ENCODE data around the gene ENPEP.
"Not testable (repeated sequence)": the region's sequence is repeated elsewhere in the genome, so short reads cannot be mapped to it uniquely, and the experiment has no call there.

The ENPEP gene

DNA sequence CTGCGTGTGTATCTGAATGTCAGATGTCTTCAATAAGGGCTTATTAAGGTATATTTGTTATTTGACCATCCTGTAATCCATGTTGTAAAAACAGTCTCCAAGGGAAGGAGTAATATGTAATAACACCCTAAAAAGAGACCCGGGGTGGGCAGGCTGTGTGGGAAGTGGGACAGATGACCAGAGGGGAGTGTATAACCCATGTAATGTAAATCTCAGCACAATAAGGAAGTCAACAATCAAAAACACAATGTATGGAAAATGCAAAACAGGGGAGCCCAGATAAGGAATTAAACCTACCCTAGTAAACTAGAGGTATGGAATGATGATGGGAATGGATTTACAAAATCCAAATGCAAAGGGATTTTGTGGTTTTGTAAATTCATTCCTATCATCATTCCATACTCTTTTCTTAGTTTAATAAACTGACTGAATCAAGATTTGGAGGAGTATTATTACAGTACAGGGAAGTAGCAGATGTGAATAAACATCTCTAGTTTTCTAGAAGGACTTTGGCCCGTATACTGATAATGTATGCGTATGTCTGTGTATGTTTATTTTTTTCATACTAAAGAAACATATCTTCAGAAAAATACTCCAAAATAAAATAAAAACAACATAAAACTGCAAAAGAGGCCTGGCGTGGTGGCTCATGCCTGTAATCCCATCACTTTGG lies 15.7 kb upstream of the ENPEP start:
- H3K9ac ChIP-seq (ENCODE audit: low read depth, low read length): no peak overlapping the region
- H3K4me1 ChIP-seq (ENCODE audit: control insufficient read depth, insufficient read depth, low read length): no peaks in the 10 kb centered on the region
- no peak overlapping the region for H3K27ac ChIP-seq (ENCODE audit: low read depth, low read length)
- H3K4me3 ChIP-seq (ENCODE audit: low read depth, low read length): no peak overlapping the region
- no peaks in the 10 kb centered on the region for H3K27me3 ChIP-seq (ENCODE audit: control insufficient read depth, insufficient read depth, low read length)
- H3K9me3 ChIP-seq (ENCODE audit: control insufficient read depth, insufficient read depth, low read length): no peaks in the 10 kb centered on the region
- H3K36me3 ChIP-seq (ENCODE audit: control insufficient read depth, insufficient read depth, low read length): no peaks in the 10 kb centered on the region

DNA sequence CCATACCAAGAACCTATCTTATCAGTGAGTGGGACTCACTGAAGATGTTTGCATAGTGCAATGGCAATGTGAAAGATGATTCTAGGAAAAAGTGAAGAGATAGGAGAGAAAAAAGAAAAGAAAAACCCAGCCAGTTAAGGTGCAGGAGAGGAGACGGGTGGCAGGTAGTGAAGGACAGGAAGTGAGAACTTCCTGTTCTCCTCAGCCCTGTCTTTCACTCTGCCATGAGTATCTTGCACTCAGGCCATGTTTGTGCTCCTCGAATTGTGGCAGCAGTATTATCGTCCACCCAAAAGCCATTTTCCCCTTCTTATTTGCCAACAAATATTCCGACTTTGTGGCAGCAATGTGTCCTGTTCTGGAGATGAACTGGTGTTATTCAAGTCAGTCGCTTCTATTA lies 8.6 kb upstream of the ENPEP start:
- H3K4me3 ChIP-seq (ENCODE audit: low read depth, low read length): no peak overlapping the region
- H3K36me3 ChIP-seq (ENCODE audit: control insufficient read depth, insufficient read depth, low read length): no peaks in the 10 kb centered on the region
- H3K4me1 ChIP-seq (ENCODE audit: control insufficient read depth, insufficient read depth, low read length): peaks cover 1% of the 10 kb centered on the region
- H3K9me3 ChIP-seq (ENCODE audit: control insufficient read depth, insufficient read depth, low read length): peaks cover 5% of the 10 kb centered on the region
- H3K27ac ChIP-seq (ENCODE audit: low read depth, low read length): no peak overlapping the region
- H3K27me3 ChIP-seq (ENCODE audit: control insufficient read depth, insufficient read depth, low read length): no peaks in the 10 kb centered on the region
- no peak overlapping the region for H3K9ac ChIP-seq (ENCODE audit: low read depth, low read length)

DNA sequence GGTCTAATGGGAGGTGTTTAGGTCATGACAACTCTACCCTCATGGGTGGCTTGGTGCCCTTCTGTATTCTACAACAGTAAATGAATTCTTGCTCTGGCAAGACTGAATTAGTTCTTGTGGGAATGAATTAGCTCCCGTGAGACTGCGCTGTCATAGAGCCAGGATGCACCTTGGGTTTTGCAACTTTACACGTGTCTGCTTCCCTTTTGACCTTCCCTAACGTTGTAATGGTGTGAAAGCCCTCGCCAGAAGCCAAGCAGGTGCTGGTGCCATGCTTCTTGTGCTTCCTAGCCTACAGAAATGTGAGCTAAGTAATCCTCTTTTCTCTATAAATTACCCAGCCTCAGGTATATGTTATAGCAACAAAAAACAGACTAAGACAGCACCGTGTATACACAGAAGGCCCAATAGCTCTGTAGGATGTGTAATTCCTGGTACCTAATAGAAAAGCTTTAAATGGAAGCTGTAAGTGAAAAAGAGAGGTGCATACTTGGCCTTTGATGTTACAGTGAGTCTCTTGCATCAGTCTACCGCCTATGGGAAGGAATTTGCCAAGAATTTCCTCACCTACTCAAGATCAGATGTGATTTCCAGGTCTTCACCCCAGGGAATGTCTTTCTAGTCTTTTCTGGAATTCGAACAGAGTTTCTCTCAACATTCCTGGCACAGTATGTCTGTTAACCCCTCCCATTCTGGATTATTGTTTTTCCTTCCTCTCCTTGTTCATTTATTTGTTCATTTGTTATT lies 3.2 kb upstream of the ENPEP start:
- no peak overlapping the region for H3K4me3 ChIP-seq (ENCODE audit: low read depth, low read length)
- peaks cover 5% of the 10 kb centered on the region for H3K9me3 ChIP-seq (ENCODE audit: control insufficient read depth, insufficient read depth, low read length)
- H3K36me3 ChIP-seq (ENCODE audit: control insufficient read depth, insufficient read depth, low read length): no peaks in the 10 kb centered on the region
- H3K27me3 ChIP-seq (ENCODE audit: control insufficient read depth, insufficient read depth, low read length): no peaks in the 10 kb centered on the region; the same call in 1 of the 2 replicates
- peaks cover 24% of the 10 kb centered on the region for H3K4me1 ChIP-seq (ENCODE audit: control insufficient read depth, insufficient read depth, low read length)
- peak overlapping the region; percentile 79 for H3K27ac ChIP-seq (ENCODE audit: low read depth, low read length)
- peak overlapping the region; percentile 9; the same call in 1 of the 2 replicates for H3K9ac ChIP-seq (ENCODE audit: low read depth, low read length)

DNA sequence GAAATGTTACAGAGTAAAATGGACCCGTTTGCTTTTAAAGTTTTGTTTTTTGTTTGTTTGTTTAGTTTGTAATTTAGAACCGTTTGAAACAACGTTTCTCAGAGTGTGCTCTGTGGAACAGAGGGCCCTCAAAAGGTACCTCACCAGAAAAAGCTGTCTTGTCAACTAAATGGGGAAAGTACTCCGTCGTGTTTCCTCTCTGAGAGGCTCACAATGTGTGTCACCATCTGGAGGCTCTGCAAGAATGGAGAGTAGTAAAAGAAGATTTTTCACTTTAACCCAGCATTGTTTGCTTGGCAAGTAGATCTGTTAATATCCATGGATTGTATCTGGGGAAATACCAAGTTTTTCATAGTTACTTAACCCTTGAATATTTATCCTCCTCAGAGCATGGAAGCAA lies 1.5 kb upstream of the ENPEP start:
- Histone ChIP-seq H3K9me3 (ENCODE audit: control insufficient read depth, insufficient read depth, low read length) (peaks cover under 1% of the 10 kb centered on the region), H3K27ac (ENCODE audit: low read depth, low read length) (no peak overlapping the region), H3K4me1 (ENCODE audit: control insufficient read depth, insufficient read depth, low read length) (peaks cover 24% of the 10 kb centered on the region), H3K9ac (ENCODE audit: low read depth, low read length) (no peak overlapping the region), H3K4me3 (ENCODE audit: low read depth, low read length) (no peak overlapping the region), H3K36me3 (ENCODE audit: control insufficient read depth, insufficient read depth, low read length) (no peaks in the 10 kb centered on the region), H3K27me3 (ENCODE audit: control insufficient read depth, insufficient read depth, low read length) (no peaks in the 10 kb centered on the region; the same call in 1 of the 2 replicates)

DNA sequence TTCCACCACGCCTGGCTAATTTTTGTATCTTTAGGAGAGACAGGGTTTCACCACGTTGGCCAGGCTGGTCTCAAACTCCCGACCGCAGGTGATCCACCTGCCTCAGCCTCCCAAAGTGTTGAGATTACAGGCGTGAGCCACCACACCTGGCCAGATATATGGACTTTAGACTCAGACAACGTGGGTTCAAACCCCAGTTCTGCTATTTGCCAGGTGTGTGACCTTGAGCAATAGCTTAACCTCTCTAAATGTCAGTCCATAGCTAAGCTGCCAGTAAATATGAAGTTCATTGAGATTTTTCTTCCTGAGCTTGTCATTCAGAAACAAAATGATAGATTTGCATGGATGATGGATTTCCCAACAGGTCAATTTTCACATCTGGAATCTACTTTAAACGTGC lies 875 bp upstream of the ENPEP start:
- not testable (repeated sequence) for H3K9me3 ChIP-seq (ENCODE audit: control insufficient read depth, insufficient read depth, low read length); H3K4me3 ChIP-seq (ENCODE audit: low read depth, low read length); H3K9ac ChIP-seq (ENCODE audit: low read depth, low read length); H3K27me3 ChIP-seq (ENCODE audit: control insufficient read depth, insufficient read depth, low read length); H3K36me3 ChIP-seq (ENCODE audit: control insufficient read depth, insufficient read depth, low read length); H3K27ac ChIP-seq (ENCODE audit: low read depth, low read length)
- peaks cover 26% of the 10 kb centered on the region for H3K4me1 ChIP-seq (ENCODE audit: control insufficient read depth, insufficient read depth, low read length)

DNA sequence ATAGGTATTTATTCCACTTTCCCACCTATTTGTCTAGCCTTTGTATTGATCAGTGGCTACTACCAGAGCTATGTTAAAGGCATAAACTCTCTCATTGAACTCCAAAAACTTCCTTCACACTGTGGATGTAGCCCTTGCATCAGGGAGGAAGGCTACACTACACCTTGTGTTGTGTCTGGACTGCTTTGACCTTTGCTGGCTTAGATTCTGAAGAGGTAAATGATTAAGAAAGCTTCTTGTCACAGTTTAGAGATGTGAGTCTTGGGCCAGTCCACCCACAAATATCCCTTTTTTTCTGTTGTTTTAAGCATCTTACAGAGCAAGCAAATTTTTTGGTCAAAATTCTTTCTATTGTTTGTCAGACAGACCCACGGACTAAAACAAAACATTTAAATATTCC lies 1.9 kb downstream of the ENPEP start:
- H3K36me3 ChIP-seq (ENCODE audit: control insufficient read depth, insufficient read depth, low read length): no peaks in the 10 kb centered on the region
- no peak overlapping the region for H3K9ac ChIP-seq (ENCODE audit: low read depth, low read length)
- H3K9me3 ChIP-seq (ENCODE audit: control insufficient read depth, insufficient read depth, low read length): no peaks in the 10 kb centered on the region
- H3K27me3 ChIP-seq (ENCODE audit: control insufficient read depth, insufficient read depth, low read length): no peaks in the 10 kb centered on the region; the same call in 1 of the 2 replicates
- H3K4me3 ChIP-seq (ENCODE audit: low read depth, low read length): no peak overlapping the region
- H3K27ac ChIP-seq (ENCODE audit: low read depth, low read length): no peak overlapping the region
- peaks cover 28% of the 10 kb centered on the region for H3K4me1 ChIP-seq (ENCODE audit: control insufficient read depth, insufficient read depth, low read length)

DNA sequence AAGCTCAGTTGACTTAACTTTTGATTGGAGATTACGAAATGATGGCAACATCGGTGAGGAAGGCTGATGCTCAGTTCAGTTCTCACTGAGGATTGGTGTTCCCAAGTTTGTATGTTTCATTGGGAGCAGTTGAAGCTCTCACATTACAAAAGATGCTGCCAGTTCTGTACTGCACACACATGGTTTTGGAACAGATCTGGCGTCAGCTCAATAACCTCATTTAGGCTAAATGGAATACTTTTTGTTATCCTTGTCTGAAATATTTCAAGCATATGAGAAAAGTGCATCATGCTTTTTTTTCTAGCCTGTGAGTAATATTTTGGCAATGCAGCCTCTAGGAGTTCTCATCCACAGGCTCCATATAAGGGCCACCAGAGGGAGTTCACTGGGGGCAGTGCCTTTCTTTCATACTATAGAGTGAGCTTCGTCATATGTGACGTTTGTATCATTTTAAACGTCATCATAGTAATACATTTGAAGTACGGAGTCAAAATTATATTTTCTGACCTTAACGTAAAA lies 4.1 kb downstream of the ENPEP start:
- Histone ChIP-seq H3K36me3 (ENCODE audit: control insufficient read depth, insufficient read depth, low read length) (no peaks in the 10 kb centered on the region), H3K27ac (ENCODE audit: low read depth, low read length) (no peak overlapping the region), H3K27me3 (ENCODE audit: control insufficient read depth, insufficient read depth, low read length) (no peaks in the 10 kb centered on the region; the same call in 1 of the 2 replicates), H3K4me1 (ENCODE audit: control insufficient read depth, insufficient read depth, low read length) (peaks cover 21% of the 10 kb centered on the region), H3K4me3 (ENCODE audit: low read depth, low read length) (no peak overlapping the region), H3K9ac (ENCODE audit: low read depth, low read length) (no peak overlapping the region), H3K9me3 (ENCODE audit: control insufficient read depth, insufficient read depth, low read length) (no peaks in the 10 kb centered on the region)

DNA sequence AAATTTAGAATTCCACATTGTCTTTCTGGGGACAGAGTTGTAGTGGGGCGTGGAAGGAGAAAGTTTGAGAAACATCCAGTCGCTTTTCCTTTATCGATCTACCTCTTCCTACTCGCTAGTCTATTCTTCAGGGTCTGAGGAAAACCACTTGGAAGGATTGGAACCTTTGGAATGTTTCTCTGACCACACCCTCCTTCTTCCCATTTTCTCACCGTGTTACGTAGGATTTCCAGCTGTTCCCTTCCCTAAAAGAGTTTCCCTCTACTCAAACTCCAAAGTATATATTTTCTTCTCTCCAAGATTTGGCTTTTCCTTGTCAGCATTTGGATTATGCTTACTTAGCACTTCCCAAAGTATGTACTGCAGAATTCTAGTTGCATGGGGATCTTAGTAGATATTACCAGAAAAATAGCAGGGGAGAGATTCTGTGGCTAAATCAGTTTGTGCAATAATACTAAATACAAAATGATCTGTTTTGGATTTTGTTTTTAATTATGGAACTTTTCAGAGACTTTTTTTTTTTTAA lies 4.9 kb downstream of the ENPEP start:
- Histone ChIP-seq H3K36me3 (ENCODE audit: control insufficient read depth, insufficient read depth, low read length) (no peaks in the 10 kb centered on the region), H3K27me3 (ENCODE audit: control insufficient read depth, insufficient read depth, low read length) (no peaks in the 10 kb centered on the region; the same call in 1 of the 2 replicates), H3K4me1 (ENCODE audit: control insufficient read depth, insufficient read depth, low read length) (peaks cover 15% of the 10 kb centered on the region), H3K27ac (ENCODE audit: low read depth, low read length) (no peak overlapping the region), H3K9ac (ENCODE audit: low read depth, low read length) (no peak overlapping the region), H3K9me3 (ENCODE audit: control insufficient read depth, insufficient read depth, low read length) (no peaks in the 10 kb centered on the region), H3K4me3 (ENCODE audit: low read depth, low read length) (no peak overlapping the region)

DNA sequence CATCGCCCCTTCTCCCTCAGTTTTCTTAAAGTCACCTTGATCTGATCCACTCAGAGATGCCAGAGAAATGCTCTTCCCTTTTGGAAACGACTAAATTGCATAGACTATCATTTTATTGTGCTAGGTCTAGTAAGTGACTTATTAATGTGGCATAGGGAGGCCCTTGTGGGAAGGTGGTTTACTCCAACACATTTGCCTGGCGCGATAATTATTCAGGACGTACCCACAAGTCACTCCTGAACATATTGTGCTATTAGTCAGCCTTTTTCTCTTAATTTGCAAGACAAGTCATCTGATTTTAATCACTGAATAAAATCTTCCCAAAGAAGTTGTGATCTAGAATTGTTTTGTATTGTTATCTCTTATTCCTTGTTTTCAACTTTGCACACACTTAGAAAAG lies 7.6 kb downstream of the ENPEP start:
- no peaks in the 10 kb centered on the region for H3K9me3 ChIP-seq (ENCODE audit: control insufficient read depth, insufficient read depth, low read length)

DNA sequence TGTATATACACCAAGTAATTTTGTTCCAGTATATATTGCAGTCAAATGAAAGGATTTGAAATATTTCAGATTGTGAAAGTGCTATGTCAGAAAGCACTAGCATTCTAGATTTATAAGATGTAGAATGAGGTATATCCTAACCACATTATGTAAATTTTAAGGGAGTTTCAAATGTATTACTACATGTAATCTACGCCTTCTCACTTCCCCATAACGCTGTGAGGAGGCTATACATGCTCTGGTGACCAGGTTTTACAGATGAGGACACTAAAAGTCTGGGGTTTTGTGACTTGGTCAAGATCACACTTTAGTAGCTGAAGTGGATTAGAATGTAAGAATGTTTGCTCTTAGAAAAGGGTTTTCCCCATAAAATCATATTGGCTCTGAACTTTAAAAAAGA lies 8.1 kb downstream of the ENPEP start:
- Histone ChIP-seq H3K4me3 (ENCODE audit: low read depth, low read length) (no peak overlapping the region), H3K4me1 (ENCODE audit: control insufficient read depth, insufficient read depth, low read length) (peaks cover 36% of the 10 kb centered on the region), H3K27ac (ENCODE audit: low read depth, low read length) (no peak overlapping the region), H3K27me3 (ENCODE audit: control insufficient read depth, insufficient read depth, low read length) (no peaks in the 10 kb centered on the region), H3K9me3 (ENCODE audit: control insufficient read depth, insufficient read depth, low read length) (no peaks in the 10 kb centered on the region), H3K9ac (ENCODE audit: low read depth, low read length) (no peak overlapping the region), H3K36me3 (ENCODE audit: control insufficient read depth, insufficient read depth, low read length) (no peaks in the 10 kb centered on the region)

More for the DNA sequence above, 7.6 kb downstream of the ENPEP start:
- Histone ChIP-seq H3K4me3 (ENCODE audit: low read depth, low read length) (no peak overlapping the region), H3K4me1 (ENCODE audit: control insufficient read depth, insufficient read depth, low read length) (peaks cover 31% of the 10 kb centered on the region), H3K9ac (ENCODE audit: low read depth, low read length) (no peak overlapping the region), H3K27me3 (ENCODE audit: control insufficient read depth, insufficient read depth, low read length) (no peaks in the 10 kb centered on the region), H3K27ac (ENCODE audit: low read depth, low read length) (no peak overlapping the region), H3K36me3 (ENCODE audit: control insufficient read depth, insufficient read depth, low read length) (no peaks in the 10 kb centered on the region)

DNA sequence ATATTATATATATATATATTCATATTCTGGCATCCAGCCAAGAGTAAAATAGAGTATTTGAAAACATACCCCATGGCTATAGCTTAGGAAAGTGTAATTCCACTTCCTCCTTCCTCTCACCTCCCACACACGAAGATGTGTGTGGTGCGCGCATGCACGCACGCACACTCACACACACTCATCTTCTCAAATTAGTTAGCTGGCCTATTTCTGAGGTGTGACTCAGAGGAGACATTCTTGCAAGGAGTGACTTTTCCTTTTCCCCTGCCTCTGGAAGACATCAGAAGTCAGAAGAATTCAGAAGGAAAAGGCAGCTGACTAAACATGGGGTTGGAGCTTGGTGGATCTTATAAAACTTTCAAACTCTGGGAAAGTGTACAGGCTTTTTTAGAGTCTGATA lies 8.8 kb downstream of the ENPEP start:
- Histone ChIP-seq H3K9ac (ENCODE audit: low read depth, low read length) (no peak overlapping the region), H3K9me3 (ENCODE audit: control insufficient read depth, insufficient read depth, low read length) (no peaks in the 10 kb centered on the region), H3K4me1 (ENCODE audit: control insufficient read depth, insufficient read depth, low read length) (peaks cover 38% of the 10 kb centered on the region), H3K27ac (ENCODE audit: low read depth, low read length) (no peak overlapping the region), H3K4me3 (ENCODE audit: low read depth, low read length) (no peak overlapping the region), H3K36me3 (ENCODE audit: control insufficient read depth, insufficient read depth, low read length) (no peaks in the 10 kb centered on the region), H3K27me3 (ENCODE audit: control insufficient read depth, insufficient read depth, low read length) (no peaks in the 10 kb centered on the region)
